Tibial artery (tissue), 4 donors: ENCODE data around the gene NSD2.
A peak's percentile ranks its signal among the peaks of the same experiment; 100 is the strongest.

Experiments used
- DNase-seq, 2 donors: peaks; one replicate each; pipeline ENCODE4 v3.0.0-alpha.2; 2019
- H3K27ac ChIP-seq, 2 donors: fragments of 200-600 bp; sonication (generic) in 1 of 2; 1 replicate in 1 of 2; 2 replicates in 1 of 2; pipeline ENCODE4 v1.5.1; 2018 to 2019; ENCODE audit warnings: mild to moderate bottlenecking in 1 of 2
- H3K27me3 ChIP-seq, 2 donors: fragments of 200-600 bp; sonication (generic) in 1 of 2; one replicate each; pipeline versions ENCODE4 v1.5.1 to v1.6.0; 2016 to 2019
- H3K36me3 ChIP-seq, 3 donors: fragments of 200-600 bp; sonication (generic) in 2 of 3; one replicate each; pipeline ENCODE4 v1.5.1; 2016 to 2019; ENCODE audit warnings: mild to moderate bottlenecking in 2 of 3
- H3K4me1 ChIP-seq, 4 donors: fragments of 200-600 bp; sonication (generic) in 2 of 4; 1 replicate in 3 of 4; 2 replicates in 1 of 4; pipeline ENCODE4 v1.5.1; 2016 to 2019
- H3K4me3 ChIP-seq, 2 donors: fragments of 200-600 bp; sonication (generic) in 1 of 2; 1 replicate in 1 of 2; 2 replicates in 1 of 2; pipeline ENCODE4 v1.5.1; 2018 to 2019; ENCODE audit warnings: mild to moderate bottlenecking in 2 of 2
- H3K9me3 ChIP-seq, 3 donors: fragments of 200-600 bp; sonication (generic) in 1 of 3; one replicate each; pipeline ENCODE4 v1.5.1; 2016 to 2019
- CTCF ChIP-seq, 2 experiments: fragments of 200-600 bp in 1 of 2; fragments of 450-650 bp in 1 of 2; IDR thresholded peaks; one replicate each; pipeline ENCODE4 v1.5.1; 2017 to 2019; ENCODE audit warnings: antibody characterized with exemption in 2 of 2, mild to moderate bottlenecking in 1 of 2, moderate library complexity in 1 of 2
- intact Hi-C: fragments of 100-400 bp; cut with DNase I; formaldehyde crosslinking; loops from one replicate; pipeline ENCODE4 v1.15.0; 2023; ENCODE audit warnings: low total_unique reads

The NSD2 gene

GRCh38 chr4:1870578-1871443, at the start of gene NSD2:
NSD2 (plus strand) TSS chr4:1871393; CDS start chr4:1900655, 29,262 bp downstream.
- intact Hi-C loops: loop anchor here (10.0 kb wide), 1 partner anchor 134 kb away; the partner anchor contains the start of gene NELFA
- peak within 1 kb of the TSS; percentile 88 to 92 for H3K4me3 ChIP-seq
- H3K27me3 ChIP-seq: peaks cover 0 to 11% of the 10 kb centered on the region in 2 donors
- H3K4me1 ChIP-seq: peaks cover 0 to 26% (median 15%) of the 10 kb centered on the region in 4 donors
- peak; percentile 78 to 92 for DNase-seq
- no peaks in the 10 kb centered on the region for H3K36me3 ChIP-seq
- H3K27ac ChIP-seq: peak within 1 kb of the TSS; percentile 88 to 99
- H3K9me3 ChIP-seq: no peaks in the 10 kb centered on the region
- no peak for TF ChIP-seq CTCF (IDR thresholded peaks at IDR 0.05)

- H3K27me3 ChIP-seq: no peaks in the 10 kb centered on the region
- H3K9me3 ChIP-seq: no peaks in the 10 kb centered on the region
- DNase-seq: no peak
- peaks cover 70 to 100% (median 91%) of the 10 kb centered on the region in 3 donors for H3K36me3 ChIP-seq
- no peak for TF ChIP-seq CTCF (IDR thresholded peaks at IDR 0.05)
- intact Hi-C loops: no loop called here
- no peak overlapping the region for H3K27ac ChIP-seq
- H3K4me1 ChIP-seq: no peaks in the 10 kb centered on the region
- no peak overlapping the region for H3K4me3 ChIP-seq
Observed at GRCh38 chr4:1821679-1822567, 49.3 kb upstream of the NSD2 start.

GRCh38 chr4:1822568-1823544, 48.3 kb upstream of the NSD2 start:
- no peak for DNase-seq
- no peaks in the 10 kb centered on the region for H3K9me3 ChIP-seq
- no peak for TF ChIP-seq CTCF (IDR thresholded peaks at IDR 0.05)
- no peak overlapping the region for H3K4me3 ChIP-seq
- H3K36me3 ChIP-seq: peaks cover 60 to 92% (median 82%) of the 10 kb centered on the region in 3 donors
- H3K4me1 ChIP-seq: no peaks in the 10 kb centered on the region
- H3K27me3 ChIP-seq: no peaks in the 10 kb centered on the region
- intact Hi-C loops: no loop called here
- H3K27ac ChIP-seq: no peak overlapping the region

GRCh38 chr4:1823545-1823932, 47.7 kb upstream of the NSD2 start:
- Histone ChIP-seq H3K27ac (no peak overlapping the region), H3K27me3 (no peaks in the 10 kb centered on the region), H3K36me3 (peaks cover 54 to 85% (median 75%) of the 10 kb centered on the region in 3 donors), H3K4me1 (no peaks in the 10 kb centered on the region), H3K4me3 (no peak overlapping the region), H3K9me3 (no peaks in the 10 kb centered on the region)
- no peak for TF ChIP-seq CTCF (IDR thresholded peaks at IDR 0.05)
- intact Hi-C loops: no loop called here
- DNase-seq: no peak

GRCh38 chr4:1824746-1825145, 46.4 kb upstream of the NSD2 start:
- H3K4me1 ChIP-seq: no peaks in the 10 kb centered on the region
- no peak for DNase-seq
- no peaks in the 10 kb centered on the region for H3K9me3 ChIP-seq
- no peak for TF ChIP-seq CTCF (IDR thresholded peaks at IDR 0.05)
- no peak overlapping the region for H3K4me3 ChIP-seq
- H3K27me3 ChIP-seq: no peaks in the 10 kb centered on the region
- H3K36me3 ChIP-seq: peaks cover 43 to 79% (median 68%) of the 10 kb centered on the region in 3 donors
- intact Hi-C loops: no loop called here
- H3K27ac ChIP-seq: no peak overlapping the region
